ENCODE results near the gene ITGB7.
"Not testable (repeated sequence)": the region's sequence is repeated elsewhere in the genome, so short reads cannot be mapped to it uniquely, and the experiment has no call there.

Gene ITGB7

DNA sequence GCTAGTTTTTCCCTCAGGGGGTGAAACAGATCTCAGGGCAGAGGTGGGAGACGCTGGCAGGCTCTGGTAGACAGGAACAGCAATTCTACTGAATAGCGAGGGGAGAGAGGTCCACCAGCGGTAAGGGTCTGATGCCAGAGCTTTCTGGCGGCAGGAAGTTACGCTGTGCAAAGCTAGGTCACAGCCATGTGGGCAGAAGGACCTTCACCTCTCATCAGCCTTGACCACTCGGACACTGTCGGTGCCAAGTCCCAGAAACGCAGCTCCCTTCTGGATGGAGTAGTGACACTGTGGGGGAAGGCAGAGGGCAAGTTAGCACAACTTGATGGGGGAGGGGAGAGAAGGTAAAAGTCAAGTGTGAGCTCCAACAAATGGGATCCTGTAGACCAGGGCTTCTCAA lies 36.8 kb downstream of the ITGB7 start:
- TF ChIP-seq CTCF (IDR thresholded peaks at IDR 0.05; ENCODE audit: insufficient read depth, low read length) (no peak), GABPA (IDR thresholded peaks at IDR 0.05; ENCODE audit: low read depth) (no peak), POLR2AphosphoS5 (IDR thresholded peaks at IDR 0.05; ENCODE audit: low read depth) (no peak), SPI1 (IDR thresholded peaks at IDR 0.05; ENCODE audit: borderline replicate concordance, low read depth) (no peak)
- TF ChIP-seq, protein P1, sequence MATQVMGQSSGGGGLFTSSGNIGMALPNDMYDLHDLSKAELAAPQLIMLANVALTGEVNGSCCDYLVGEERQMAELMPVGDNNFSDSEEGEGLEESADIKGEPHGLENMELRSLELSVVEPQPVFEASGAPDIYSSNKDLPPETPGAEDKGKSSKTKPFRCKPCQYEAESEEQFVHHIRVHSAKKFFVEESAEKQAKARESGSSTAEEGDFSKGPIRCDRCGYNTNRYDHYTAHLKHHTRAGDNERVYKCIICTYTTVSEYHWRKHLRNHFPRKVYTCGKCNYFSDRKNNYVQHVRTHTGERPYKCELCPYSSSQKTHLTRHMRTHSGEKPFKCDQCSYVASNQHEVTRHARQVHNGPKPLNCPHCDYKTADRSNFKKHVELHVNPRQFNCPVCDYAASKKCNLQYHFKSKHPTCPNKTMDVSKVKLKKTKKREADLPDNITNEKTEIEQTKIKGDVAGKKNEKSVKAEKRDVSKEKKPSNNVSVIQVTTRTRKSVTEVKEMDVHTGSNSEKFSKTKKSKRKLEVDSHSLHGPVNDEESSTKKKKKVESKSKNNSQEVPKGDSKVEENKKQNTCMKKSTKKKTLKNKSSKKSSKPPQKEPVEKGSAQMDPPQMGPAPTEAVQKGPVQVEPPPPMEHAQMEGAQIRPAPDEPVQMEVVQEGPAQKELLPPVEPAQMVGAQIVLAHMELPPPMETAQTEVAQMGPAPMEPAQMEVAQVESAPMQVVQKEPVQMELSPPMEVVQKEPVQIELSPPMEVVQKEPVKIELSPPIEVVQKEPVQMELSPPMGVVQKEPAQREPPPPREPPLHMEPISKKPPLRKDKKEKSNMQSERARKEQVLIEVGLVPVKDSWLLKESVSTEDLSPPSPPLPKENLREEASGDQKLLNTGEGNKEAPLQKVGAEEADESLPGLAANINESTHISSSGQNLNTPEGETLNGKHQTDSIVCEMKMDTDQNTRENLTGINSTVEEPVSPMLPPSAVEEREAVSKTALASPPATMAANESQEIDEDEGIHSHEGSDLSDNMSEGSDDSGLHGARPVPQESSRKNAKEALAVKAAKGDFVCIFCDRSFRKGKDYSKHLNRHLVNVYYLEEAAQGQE (IDR thresholded peaks at IDR 0.05; ENCODE audit: insufficient replicate concordance, low read depth) = no peak
- Histone ChIP-seq H3K4me3 (replicated peaks; ENCODE audit: insufficient read depth, low read length) (no peak overlapping the region), H3K27me3 (ENCODE audit: insufficient read depth, poor library complexity, severe bottlenecking) (no peaks in the 10 kb centered on the region), H3K27ac (replicated peaks) (no peak overlapping the region)
- no peak for DNase-seq (ENCODE audit: low read depth in 1 of 2, low spot score in 1 of 2)

- no peak for TF ChIP-seq GABPA (IDR thresholded peaks at IDR 0.05; ENCODE audit: low read depth)
- no peak for TF ChIP-seq POLR2AphosphoS5 (IDR thresholded peaks at IDR 0.05; ENCODE audit: low read depth)
- TF ChIP-seq CTCF (IDR thresholded peaks at IDR 0.05; ENCODE audit: insufficient read depth, low read length) = no peak
- no peak for TF ChIP-seq SPI1 (IDR thresholded peaks at IDR 0.05; ENCODE audit: borderline replicate concordance, low read depth)
- TF ChIP-seq, protein P1 (IDR thresholded peaks at IDR 0.05; ENCODE audit: insufficient replicate concordance, low read depth) = no peak
- DNase-seq (ENCODE audit: low read depth in 1 of 2, low spot score in 1 of 2) = no peak
- Histone ChIP-seq H3K27me3 (ENCODE audit: insufficient read depth, poor library complexity, severe bottlenecking) (no peaks in the 10 kb centered on the region), H3K4me3 (replicated peaks; ENCODE audit: insufficient read depth, low read length) (no peak overlapping the region), H3K27ac (replicated peaks) (no peak overlapping the region)
Measured at GRCh38 chr12:53169644-53170043, 37.4 kb downstream of the ITGB7 start.

GRCh38 chr12:53166837-53167236 lies 40.2 kb downstream of the ITGB7 start:
- TF ChIP-seq SPI1 (IDR thresholded peaks at IDR 0.05; ENCODE audit: borderline replicate concordance, low read depth) (no peak), POLR2AphosphoS5 (IDR thresholded peaks at IDR 0.05; ENCODE audit: low read depth) (no peak), GABPA (IDR thresholded peaks at IDR 0.05; ENCODE audit: low read depth) (no peak), CTCF (IDR thresholded peaks at IDR 0.05; ENCODE audit: insufficient read depth, low read length) (no peak)
- TF ChIP-seq, protein P1 (IDR thresholded peaks at IDR 0.05; ENCODE audit: insufficient replicate concordance, low read depth) = no peak
- Histone ChIP-seq H3K4me3 (replicated peaks; ENCODE audit: insufficient read depth, low read length) (no peak overlapping the region), H3K27me3 (ENCODE audit: insufficient read depth, poor library complexity, severe bottlenecking) (no peaks in the 10 kb centered on the region), H3K27ac (replicated peaks) (no peak overlapping the region)
- no peak for DNase-seq (ENCODE audit: low read depth in 1 of 2, low spot score in 1 of 2)

GRCh38 chr12:53163008-53163407 lies 44.0 kb downstream of the ITGB7 start:
- not testable (repeated sequence) for H3K27me3 ChIP-seq (ENCODE audit: insufficient read depth, poor library complexity, severe bottlenecking); H3K4me3 ChIP-seq (replicated peaks; ENCODE audit: insufficient read depth, low read length); DNase-seq (ENCODE audit: low read depth in 1 of 2, low spot score in 1 of 2); H3K27ac ChIP-seq (replicated peaks)
